Lung microvascular endothelial cell (primary cell): ENCODE data around the gene OR52I2. TPM values are rescaled to one million over a fixed set of nuclear protein-coding genes. Genes with fewer than 3 reads are reported as not detected.
A peak's percentile ranks its signal among the peaks of the same experiment; 100 is the strongest.

Experiments used
- DNase-seq, 2 donors: peaks; one replicate each; pipeline versions ENCODE4 v3.0.0 to v3.0.0-alpha.2; 2010; ENCODE audit warnings: low read depth in 2 of 2
- total RNA-seq: library from RNA; depleted of rRNA; stranded (reverse); fragments of >200 nt; gene quantifications from 2 replicates; pipeline ENCODE4 v1.2.1, GENCODE V29; 2014

Gene OR52I2
- total RNA-seq, result not detected in 2 replicates

DNA sequence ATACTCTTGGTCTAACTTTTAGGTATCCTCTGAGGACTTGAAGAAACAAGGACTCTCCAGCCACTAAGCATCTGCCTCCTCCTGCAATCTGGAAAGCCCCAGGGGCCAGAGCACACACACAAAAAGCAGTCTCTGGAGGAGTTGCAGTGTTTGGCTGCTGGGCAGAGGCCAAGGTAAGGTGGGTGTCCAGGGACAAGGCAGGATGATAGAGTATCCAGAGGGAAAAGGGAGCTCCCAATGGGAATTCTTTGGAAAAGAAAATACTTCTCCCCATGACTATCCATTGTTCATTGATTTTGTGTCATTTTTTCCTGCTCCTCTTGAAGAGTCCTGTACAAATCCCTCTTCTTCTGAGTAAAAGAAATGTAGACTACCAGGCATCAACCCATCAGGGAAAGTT is at the start of gene OR52I2:
Gene OR52I2 (plus strand): TSS at position 301 of the 400 bp plus-strand sequence.
- DNase-seq, result no peak

DNA sequence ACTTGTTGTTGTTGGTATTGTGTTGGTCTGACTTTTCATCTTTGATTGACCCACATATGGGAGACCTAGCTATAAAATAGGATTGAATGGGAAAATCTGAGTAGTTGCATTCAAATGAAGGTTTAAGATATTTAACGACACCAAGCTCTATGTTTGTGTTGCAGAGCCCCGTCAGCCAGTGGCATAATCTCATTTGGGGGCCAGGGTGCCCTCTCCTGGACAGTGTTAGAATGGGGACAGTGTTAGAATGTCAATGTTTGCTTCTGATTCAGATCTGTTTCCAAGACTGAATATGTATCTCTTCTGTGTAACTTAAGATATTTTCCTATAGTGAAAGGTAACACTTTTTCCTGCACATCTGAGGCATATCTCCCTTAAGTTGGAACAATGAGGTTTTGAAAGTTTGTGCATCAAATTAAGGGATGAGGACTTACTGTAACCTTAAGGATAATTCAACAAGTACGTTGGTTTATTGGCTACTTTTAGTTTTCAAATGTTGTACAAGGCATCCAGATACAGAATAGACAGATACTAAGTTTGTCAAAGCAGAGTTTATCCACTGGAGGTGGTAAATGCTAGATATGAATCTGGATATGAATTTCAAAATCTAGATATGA is 41.8 kb upstream of the OR52I2 start:
- peak; percentile 50 to 60 for DNase-seq

- no peak for DNase-seq
Measured at GRCh38 chr11:4541071-4541470, 40.5 kb upstream of the OR52I2 start.

DNA sequence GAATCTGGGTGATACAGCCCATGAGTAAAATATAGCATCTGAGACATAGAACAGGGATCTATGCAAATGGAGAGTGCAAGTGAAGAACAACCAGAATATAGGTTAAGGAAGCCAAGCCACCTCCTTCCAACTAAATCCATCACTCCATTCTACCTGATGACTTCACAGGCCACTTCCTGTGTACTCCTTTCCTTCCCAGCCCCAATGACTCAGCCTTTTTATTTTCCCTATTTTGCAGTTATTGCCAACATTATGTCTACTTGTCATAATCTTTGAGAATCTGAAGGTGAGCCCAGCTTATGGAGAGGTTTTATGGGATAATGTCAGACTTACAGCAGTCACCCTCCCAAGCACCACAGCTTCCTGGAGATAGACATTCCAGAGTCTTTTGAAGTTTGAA is 38.0 kb upstream of the OR52I2 start:
- peak in 1 of 2 donors; percentile 40 for DNase-seq

GRCh38 chr11:4544891-4545290 is 36.7 kb upstream of the OR52I2 start, which contains the start of gene OR52M1:
TSS of gene OR52M1 (plus strand) at chr11:4545191. CDS start at chr11:4545191, 0 bp downstream.
- DNase-seq, result no peak

DNA sequence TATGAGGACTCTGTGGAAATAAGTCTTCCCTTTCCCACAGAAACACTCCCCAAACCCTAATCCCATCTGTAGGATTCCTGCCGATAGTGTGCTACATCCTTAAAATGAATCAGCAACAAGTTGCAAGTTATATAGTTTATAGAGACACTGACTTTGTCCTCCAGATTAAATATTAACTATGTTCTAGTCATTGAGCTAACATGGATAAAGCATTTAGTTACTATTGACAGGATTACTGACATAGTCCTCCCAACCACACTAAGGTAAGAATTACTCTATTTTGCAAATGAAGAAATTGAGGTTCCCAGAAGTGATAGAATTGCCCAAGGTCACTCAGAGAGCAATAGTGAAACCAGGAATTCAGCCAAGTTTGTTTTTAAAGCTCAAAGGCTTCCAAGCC is 34.7 kb upstream of the OR52I2 start:
- no peak for DNase-seq

DNA sequence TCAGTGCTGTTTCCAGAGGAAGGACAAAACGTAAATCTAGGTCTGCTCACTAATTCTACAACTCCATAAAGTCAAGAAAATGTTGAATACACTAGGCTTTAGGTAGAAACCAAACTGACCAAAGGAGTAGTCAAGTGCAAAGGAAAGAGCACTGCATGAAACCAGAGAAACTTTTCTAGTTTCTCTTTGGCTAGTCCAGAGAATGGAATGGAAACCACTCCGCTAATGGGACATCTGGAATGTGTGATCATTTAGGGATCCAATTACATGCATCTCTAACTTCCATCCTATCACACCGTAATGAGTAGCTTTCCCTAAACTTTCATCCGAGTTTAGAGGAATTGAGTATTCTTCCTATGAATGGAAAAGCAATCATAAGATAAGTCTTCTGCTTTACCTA is 34.1 kb upstream of the OR52I2 start:
- no peak for DNase-seq

DNA sequence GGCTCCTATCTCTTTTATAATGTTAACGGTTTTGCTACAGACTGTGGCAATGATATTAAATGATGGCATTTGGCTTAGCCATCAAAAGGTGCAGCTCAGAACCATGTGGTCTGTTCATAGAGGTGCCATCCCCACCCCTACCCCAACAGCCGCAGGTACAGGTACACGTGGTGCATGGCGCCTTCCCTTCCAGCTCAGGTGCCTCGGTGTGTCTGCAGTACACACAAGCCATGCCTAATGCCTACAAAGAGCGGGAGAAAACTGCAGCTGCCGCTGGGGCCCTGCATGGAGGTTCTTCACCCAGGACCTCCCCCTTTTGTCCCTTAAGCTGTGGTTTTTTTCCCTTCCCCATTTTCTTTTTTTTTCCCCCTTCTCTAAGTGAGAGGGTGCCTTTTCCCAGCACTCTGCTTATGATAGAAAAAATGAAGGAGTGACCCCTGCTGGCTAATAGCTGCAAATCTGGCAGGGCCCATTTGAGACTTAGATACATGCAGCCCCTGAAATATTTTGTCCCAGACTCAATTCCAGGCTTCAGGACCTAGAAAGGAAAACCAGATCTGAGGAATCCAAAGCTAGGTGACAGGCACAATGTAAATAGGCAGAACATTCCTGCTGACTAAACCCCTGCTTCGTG is 30.1 kb upstream of the OR52I2 start:
- DNase-seq, result peak; percentile 38 to 46

GRCh38 chr11:4559527-4560440 is 21.8 kb upstream of the OR52I2 start:
- no peak for DNase-seq

DNA sequence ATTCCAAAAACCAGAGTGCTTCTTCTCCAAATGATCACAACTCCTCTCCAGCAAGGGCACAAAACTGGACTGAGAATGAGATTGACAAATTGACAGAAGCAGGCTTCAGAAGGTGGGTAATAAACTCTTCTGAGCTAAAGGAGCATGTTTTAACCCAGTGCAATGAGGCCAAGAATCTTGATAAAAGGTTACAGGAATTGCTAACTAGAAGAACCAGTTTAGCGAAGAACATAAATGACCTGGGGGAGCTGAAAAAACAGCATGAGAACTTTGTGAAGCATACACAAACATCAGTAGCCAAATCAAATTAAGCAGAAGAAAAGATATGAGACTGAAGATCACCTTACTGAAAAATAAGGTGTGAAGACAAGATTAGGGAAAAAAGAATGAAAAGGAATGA is 21.1 kb upstream of the OR52I2 start:
- no peak for DNase-seq

- no peak for DNase-seq
Measured at GRCh38 chr11:4565371-4565770, 16.2 kb upstream of the OR52I2 start.

DNA sequence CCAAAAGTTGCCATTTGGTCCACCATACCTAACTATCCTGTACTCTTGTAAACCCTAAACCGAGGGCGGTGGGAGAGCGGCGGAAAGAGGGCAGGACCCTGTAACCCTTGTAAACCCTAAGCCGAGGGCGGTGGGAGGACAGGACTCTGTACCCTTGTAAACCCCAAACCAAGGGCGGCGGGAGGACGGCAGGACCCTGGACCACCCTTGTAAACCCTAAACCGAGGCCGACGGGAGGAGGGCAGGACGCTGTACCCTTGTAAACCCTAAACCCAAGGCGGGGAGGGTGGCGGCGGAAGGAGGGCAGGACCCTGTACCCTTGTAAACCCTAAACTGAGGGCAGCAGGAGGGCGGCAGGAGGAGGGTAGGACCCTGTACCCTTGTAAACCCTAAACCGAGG is 12.5 kb upstream of the OR52I2 start:
- no peak for DNase-seq

- no peak for DNase-seq
Measured at GRCh38 chr11:4576880-4577279, 4.7 kb upstream of the OR52I2 start.

GRCh38 chr11:4577761-4578160 is 3.8 kb upstream of the OR52I2 start:
- no peak for DNase-seq

- DNase-seq, result no peak
Measured at GRCh38 chr11:4578624-4579023, 2.9 kb upstream of the OR52I2 start.

- DNase-seq, result no peak
Measured at GRCh38 chr11:4580124-4580523, 1.4 kb upstream of the OR52I2 start.

DNA sequence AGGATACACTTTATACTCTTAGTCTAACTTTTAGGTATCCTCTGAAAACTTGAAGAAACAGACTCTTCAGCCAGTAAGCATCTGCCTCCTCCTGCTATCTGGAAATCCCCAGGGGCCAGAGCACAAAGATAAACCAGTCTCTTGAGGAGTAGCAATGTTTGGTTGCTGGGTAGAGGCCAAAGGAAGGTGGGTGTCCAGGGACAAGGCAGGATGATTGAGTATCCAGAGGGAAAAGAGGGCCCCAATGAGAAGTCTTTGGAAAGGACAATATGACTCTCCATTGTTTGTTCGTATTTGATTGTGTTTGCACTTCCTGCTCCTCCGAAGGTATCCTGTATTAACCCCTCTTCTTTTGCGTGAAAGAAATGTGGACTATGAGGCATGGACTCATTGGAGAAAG is 7.5 kb downstream of the OR52I2 start:
- DNase-seq, result no peak

DNA sequence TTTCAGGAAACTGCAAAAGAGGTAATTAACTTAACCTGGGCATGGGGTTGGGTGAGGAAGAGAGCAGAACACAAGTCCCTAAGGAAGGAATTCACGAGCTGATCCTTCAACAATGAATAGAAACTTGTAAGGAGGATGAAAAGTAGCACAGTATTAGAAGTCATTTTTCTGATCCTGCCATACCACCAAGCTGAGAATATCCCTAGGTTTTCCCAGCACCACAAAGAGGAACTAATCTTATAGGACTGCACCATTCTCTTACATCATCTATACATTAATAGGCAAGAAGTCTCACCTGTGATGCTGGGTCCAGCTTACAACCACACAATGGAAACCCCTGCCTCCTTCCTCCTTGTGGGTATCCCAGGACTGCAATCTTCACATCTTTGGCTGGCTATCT is 12.2 kb downstream of the OR52I2 start, which contains the start of gene OR52I1:
Gene OR52I1 (plus strand): TSS at position 301 of the 400 bp plus-strand sequence. CDS start 0 bp downstream, at position 301.
- no peak for DNase-seq

DNA sequence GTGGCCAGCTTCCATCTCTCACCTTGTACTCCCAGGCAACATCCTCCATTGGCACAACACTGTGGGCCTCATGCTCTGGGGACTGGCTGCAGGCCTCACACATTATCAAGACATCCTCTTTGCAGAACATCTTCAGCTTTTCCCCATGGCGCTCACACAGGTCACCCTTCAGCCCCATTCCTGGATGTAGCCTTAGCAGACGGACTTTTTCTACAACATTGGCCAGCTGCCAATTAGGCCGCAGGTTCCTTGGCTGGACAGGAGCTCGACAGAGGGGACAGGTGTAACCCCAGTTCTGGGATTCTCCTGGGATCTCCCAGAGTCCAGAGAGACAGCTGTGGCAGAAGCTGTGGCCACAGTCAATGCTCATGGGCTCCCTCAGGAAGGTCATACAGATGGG is 23.5 kb downstream of the OR52I2 start:
- DNase-seq, result no peak

GRCh38 chr11:4606231-4607015 is 24.9 kb downstream of the OR52I2 start:
- peak; percentile 4 to 22 for DNase-seq

GRCh38 chr11:4607096-4607495 is 25.6 kb downstream of the OR52I2 start:
- peak; percentile 23 to 46 for DNase-seq
